A673 (cell line): ENCODE measurements around the gene ENTHD1.

Source experiments
- EZH2 ChIP-seq: fragments of 200-600 bp; sonication (generic); IDR thresholded peaks from 2 replicates; pipeline ENCODE4 v1.6.1; 2017; ENCODE audit warnings: borderline replicate concordance, low read depth, mild to moderate bottlenecking, mixed read lengths, antibody characterized with exemption, low read length; ENCODE audit not compliant: poor library complexity, severe bottlenecking
- TF ChIP-seq, protein P1 (sequence below): fragments of 300-800, 200-600 bp; sonication (generic); conservative IDR thresholded peaks from 2 replicates; pipeline ENCODE4 v1.5.1; 2017; ENCODE audit warnings: low read depth, mild to moderate bottlenecking, antibody characterized with exemption, low read length, moderate library complexity, mixed read lengths

DNA sequence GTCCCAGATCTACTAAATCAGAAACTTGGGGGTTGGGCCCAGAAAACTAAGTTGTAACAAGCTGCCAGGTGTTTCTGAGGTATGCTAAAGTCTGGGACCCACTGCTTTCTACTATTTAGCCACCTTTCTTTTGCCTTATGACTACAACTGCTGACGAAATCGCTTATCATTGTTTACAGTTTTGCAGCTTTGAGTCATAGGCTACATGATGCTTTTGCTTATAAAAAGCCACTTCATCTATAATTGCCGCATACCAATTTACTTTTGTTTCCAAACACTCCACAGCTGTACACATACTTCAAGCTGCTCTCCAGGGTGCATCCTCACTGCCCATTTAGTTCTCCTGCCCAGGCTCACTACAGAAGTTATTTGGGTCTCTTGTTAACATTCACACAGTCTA, 144.7 kb downstream of the ENTHD1 start:
- TF ChIP-seq, protein P1, sequence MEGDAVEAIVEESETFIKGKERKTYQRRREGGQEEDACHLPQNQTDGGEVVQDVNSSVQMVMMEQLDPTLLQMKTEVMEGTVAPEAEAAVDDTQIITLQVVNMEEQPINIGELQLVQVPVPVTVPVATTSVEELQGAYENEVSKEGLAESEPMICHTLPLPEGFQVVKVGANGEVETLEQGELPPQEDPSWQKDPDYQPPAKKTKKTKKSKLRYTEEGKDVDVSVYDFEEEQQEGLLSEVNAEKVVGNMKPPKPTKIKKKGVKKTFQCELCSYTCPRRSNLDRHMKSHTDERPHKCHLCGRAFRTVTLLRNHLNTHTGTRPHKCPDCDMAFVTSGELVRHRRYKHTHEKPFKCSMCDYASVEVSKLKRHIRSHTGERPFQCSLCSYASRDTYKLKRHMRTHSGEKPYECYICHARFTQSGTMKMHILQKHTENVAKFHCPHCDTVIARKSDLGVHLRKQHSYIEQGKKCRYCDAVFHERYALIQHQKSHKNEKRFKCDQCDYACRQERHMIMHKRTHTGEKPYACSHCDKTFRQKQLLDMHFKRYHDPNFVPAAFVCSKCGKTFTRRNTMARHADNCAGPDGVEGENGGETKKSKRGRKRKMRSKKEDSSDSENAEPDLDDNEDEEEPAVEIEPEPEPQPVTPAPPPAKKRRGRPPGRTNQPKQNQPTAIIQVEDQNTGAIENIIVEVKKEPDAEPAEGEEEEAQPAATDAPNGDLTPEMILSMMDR = no peak
- TF ChIP-seq EZH2 = no peak
